ENCODE measurements around the gene SH2D4B. TPM values are rescaled to one million over a fixed set of nuclear protein-coding genes. Genes with fewer than 3 reads are reported as not detected.

SH2D4B gene
- total RNA-seq, 2 experiments from 2014 or later = 0.16 to 0.31 TPM

DNA sequence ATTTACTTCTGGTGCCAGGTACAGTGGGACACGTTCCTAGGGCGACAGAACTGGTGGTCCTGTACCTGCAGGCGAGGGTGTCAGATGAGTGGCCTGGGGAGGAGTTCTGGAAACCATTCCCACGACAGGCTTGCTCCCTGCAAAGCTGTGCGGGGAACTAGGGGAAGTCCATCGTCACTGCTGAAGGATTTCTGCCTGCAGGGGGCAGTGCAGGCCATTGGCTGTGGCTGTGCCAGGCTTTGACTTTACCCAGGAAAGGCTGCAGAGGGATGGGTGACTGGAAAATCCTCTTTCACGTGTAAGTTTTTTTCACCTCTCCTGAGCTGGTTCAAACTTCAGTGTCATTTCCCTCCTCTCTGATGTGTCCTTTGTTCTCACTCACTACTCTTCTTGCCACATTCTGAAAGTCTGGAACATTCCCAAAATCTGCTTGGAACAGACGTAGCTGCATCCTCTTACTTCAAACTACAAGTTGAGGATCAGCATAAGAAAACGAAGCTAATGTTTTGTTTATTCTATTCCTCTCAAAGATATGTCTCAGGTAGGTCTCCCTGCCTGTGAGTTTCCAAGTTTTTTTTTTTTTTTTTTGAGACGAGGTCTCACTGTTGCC, 126.5 kb downstream of the SH2D4B start:
- POLR2A ChIA-PET = interaction anchor here (0.9 kb wide), 1 partner anchor 12 kb away, joined by 3 read pairs; no protein-coding TSS in a partner anchor
- CTCF ChIA-PET = interaction anchor here (0.7 kb wide), 2 partner anchors 12 to 128 kb away, joined by 4 read pairs; no protein-coding TSS in a partner anchor
- Mint-ChIP-seq H3K27me3 (peaks cover 45% of the 10 kb centered on the region), H3K36me3 (ENCODE audit: low read depth) (no peaks in the 10 kb centered on the region), H3K4me1 (ENCODE audit: low read depth) (peaks cover 8% of the 10 kb centered on the region), H3K9me3 (no peaks in the 10 kb centered on the region), H3K4me3 (no peak overlapping the region), H3K27ac (no peak overlapping the region)
- no peak overlapping the region for H3K27ac ChIP-seq (ENCODE audit: low read depth in 1 of 2, low read length in 2 of 2)
- H3K9me3 ChIP-seq (ENCODE audit: control insufficient read depth in 1 of 2, insufficient read depth in 1 of 2, low read length in 2 of 2) = no peaks in the 10 kb centered on the region
- H3K27me3 ChIP-seq (ENCODE audit: control insufficient read depth in 1 of 2, insufficient read depth in 2 of 2, low read length in 2 of 2) = peaks cover 6 to 18% of the 10 kb centered on the region in 2 experiments
- intact Hi-C loops (cut with DNase I, micrococcal nuclease) = no loop called here
- H3K4me1 ChIP-seq (ENCODE audit: insufficient read depth, low read length) = peaks cover 11% of the 10 kb centered on the region
- no peak overlapping the region for H3K4me3 ChIP-seq (ENCODE audit: low read length)
- H3K36me3 ChIP-seq (ENCODE audit: insufficient read depth, low read length) = no peaks in the 10 kb centered on the region
- TF ChIP-seq, protein P1, sequence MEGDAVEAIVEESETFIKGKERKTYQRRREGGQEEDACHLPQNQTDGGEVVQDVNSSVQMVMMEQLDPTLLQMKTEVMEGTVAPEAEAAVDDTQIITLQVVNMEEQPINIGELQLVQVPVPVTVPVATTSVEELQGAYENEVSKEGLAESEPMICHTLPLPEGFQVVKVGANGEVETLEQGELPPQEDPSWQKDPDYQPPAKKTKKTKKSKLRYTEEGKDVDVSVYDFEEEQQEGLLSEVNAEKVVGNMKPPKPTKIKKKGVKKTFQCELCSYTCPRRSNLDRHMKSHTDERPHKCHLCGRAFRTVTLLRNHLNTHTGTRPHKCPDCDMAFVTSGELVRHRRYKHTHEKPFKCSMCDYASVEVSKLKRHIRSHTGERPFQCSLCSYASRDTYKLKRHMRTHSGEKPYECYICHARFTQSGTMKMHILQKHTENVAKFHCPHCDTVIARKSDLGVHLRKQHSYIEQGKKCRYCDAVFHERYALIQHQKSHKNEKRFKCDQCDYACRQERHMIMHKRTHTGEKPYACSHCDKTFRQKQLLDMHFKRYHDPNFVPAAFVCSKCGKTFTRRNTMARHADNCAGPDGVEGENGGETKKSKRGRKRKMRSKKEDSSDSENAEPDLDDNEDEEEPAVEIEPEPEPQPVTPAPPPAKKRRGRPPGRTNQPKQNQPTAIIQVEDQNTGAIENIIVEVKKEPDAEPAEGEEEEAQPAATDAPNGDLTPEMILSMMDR (IDR thresholded peaks at IDR 0.05) = peak; percentile 48
- ATAC-seq (ENCODE audit: poor library complexity) (no peak), DNase-seq (peak in 12 of 14 experiments; percentile 8 to 62 (median 25))

DNA sequence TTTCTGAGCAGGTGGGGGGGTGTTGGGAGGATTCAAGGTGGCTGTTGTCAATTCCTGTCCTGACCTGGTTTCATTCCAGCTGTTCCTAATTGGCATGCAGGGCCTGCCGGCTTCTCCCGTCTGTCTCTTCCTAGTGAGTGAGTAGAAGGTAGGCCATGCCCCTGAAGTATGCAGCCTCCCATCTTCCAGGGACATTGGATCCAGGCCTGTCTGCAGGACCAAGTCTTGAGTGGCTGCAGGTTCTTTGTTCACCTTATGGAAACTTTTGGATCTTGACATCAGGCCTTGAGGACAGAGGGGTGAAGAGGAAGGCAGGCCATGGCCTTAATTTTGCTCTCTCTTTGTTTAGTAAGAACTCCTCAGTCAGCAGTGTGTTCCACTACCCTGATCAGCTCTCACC, 131.8 kb downstream of the SH2D4B start:
- no peaks in the 10 kb centered on the region for H3K9me3 Mint-ChIP-seq
- POLR2A ChIA-PET = no interaction called here
- H3K27ac ChIP-seq (ENCODE audit: low read depth in 1 of 2, low read length in 2 of 2) = no peak overlapping the region
- no peak overlapping the region for H3K4me3 ChIP-seq (ENCODE audit: low read length)
- H3K27me3 ChIP-seq (ENCODE audit: control insufficient read depth in 1 of 2, insufficient read depth in 2 of 2, low read length in 2 of 2) = no peaks in the 10 kb centered on the region
- H3K4me1 ChIP-seq (ENCODE audit: insufficient read depth, low read length) = no peaks in the 10 kb centered on the region
- no peaks in the 10 kb centered on the region for H3K9me3 ChIP-seq (ENCODE audit: control insufficient read depth in 1 of 2, insufficient read depth in 1 of 2, low read length in 2 of 2)
- DNase-seq (no peak), ATAC-seq (ENCODE audit: poor library complexity) (no peak)
- no peak overlapping the region for H3K27ac Mint-ChIP-seq
- intact Hi-C loops (cut with DNase I, micrococcal nuclease) = no loop called here
- CTCF ChIA-PET = no interaction called here
- H3K4me3 Mint-ChIP-seq = no peak overlapping the region
- H3K4me1 Mint-ChIP-seq (ENCODE audit: low read depth) = no peaks in the 10 kb centered on the region
- TF ChIP-seq, protein P1 (IDR thresholded peaks at IDR 0.05) = no peak
- H3K27me3 Mint-ChIP-seq = peaks cover 10% of the 10 kb centered on the region
- no peaks in the 10 kb centered on the region for H3K36me3 ChIP-seq (ENCODE audit: insufficient read depth, low read length)
- no peaks in the 10 kb centered on the region for H3K36me3 Mint-ChIP-seq (ENCODE audit: low read depth)

DNA sequence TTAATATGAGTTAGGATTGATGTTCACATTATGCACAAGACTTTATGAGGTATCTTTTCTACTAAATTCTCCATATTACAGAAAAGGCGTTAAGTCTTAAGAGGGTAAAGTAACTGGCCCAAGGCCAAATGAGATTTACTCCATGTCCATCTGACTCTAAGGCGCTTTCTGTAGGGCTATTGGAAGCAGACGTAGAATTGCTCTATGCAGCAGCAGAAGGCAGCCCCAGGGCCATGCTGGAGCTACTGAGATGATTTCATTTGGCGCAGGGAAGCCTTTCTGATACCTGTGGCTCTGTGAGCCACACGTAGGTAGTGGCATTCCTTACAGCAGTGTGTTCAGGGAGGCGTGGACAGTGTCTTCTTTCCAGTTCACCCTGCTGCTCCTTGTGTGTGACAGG, 133.1 kb downstream of the SH2D4B start:
- no peaks in the 10 kb centered on the region for H3K27me3 ChIP-seq (ENCODE audit: control insufficient read depth in 1 of 2, insufficient read depth in 2 of 2, low read length in 2 of 2)
- no peaks in the 10 kb centered on the region for H3K4me1 ChIP-seq (ENCODE audit: insufficient read depth, low read length)
- intact Hi-C loops (cut with DNase I, micrococcal nuclease) = no loop called here
- Mint-ChIP-seq H3K27ac (no peak overlapping the region), H3K27me3 (peaks cover 3% of the 10 kb centered on the region), H3K4me3 (no peak overlapping the region), H3K36me3 (ENCODE audit: low read depth) (no peaks in the 10 kb centered on the region), H3K9me3 (no peaks in the 10 kb centered on the region), H3K4me1 (ENCODE audit: low read depth) (no peaks in the 10 kb centered on the region)
- H3K36me3 ChIP-seq (ENCODE audit: insufficient read depth, low read length) = no peaks in the 10 kb centered on the region
- DNase-seq (no peak), ATAC-seq (ENCODE audit: poor library complexity) (no peak)
- CTCF ChIA-PET = interaction anchor here (0.7 kb wide), 2 partner anchors 29 to 1822 kb away, joined by 3 to 4 read pairs; no protein-coding TSS in a partner anchor
- H3K4me3 ChIP-seq (ENCODE audit: low read length) = no peak overlapping the region
- no peak overlapping the region for H3K27ac ChIP-seq (ENCODE audit: low read depth in 1 of 2, low read length in 2 of 2)
- H3K9me3 ChIP-seq (ENCODE audit: control insufficient read depth in 1 of 2, insufficient read depth in 1 of 2, low read length in 2 of 2) = no peaks in the 10 kb centered on the region
- POLR2A ChIA-PET = no interaction called here
- TF ChIP-seq, protein P1 (IDR thresholded peaks at IDR 0.05) = no peak
